ENCODE measurements around the gene VPS29.
A peak's percentile ranks its signal among the peaks of the same experiment; 100 is the strongest.
"Not testable (repeated sequence)": the region's sequence is repeated elsewhere in the genome, so short reads cannot be mapped to it uniquely, and the experiment has no call there.

VPS29 gene

DNA sequence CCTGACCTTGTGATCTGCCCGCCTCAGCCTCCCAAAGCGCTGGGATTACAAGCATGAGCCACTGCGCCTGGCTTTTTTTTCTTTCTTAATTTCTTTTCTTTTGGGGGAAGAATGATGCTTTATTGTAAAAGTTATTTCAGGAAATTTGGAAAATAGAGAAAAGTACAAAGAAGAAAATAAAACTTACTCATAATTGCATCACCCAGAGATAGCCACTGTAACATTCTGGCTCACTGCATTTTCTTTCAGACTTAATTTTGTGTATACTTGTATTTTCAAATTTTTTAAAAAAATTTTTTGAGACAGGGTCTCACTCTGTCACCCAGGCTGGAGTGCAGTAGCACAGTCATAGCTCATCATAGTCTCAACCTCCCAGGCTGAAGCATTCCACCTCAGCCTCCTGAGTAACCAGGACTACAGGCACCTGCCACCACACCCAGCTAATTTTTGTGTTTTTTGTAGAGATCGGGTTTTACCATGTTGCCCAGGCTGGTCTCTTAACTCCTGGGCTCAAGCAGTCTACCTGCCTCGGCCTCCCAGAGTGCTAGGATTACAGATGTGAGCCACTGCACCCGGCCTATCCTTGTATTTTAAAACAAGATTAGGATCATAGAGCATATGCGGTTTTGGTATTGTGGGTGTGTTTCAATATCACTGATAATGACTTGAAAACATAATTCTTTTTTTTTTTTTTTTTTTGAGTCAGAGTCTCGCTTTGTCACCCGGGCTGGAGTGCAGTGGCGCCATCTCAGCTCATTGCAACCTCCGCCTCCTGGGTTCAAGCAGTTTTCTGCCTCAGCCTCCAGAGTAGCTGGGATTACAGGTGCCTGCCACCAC, 19.2 kb upstream of the VPS29 start:
- DNase-seq = not testable (repeated sequence)

DNA sequence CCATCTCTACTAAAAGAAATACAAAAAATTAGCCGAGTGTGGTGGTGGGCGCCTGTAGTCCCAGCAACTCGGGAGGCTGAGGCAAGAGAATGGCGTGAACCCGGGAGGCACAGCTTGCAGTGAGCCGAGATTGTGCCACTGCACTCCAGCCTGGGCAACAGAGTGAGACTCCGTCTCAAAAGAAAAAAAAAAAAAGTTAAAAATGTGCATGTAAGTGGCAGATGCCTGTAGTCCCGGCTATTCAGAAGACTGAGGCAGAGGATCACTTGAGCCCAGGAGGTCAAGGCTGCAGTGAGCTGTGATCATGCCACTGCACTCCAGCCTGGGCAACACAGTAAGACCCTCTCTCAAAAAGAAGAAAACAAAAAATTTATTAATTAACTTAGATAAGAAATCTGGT, 16.1 kb upstream of the VPS29 start:
- DNase-seq = not testable (repeated sequence)

DNA sequence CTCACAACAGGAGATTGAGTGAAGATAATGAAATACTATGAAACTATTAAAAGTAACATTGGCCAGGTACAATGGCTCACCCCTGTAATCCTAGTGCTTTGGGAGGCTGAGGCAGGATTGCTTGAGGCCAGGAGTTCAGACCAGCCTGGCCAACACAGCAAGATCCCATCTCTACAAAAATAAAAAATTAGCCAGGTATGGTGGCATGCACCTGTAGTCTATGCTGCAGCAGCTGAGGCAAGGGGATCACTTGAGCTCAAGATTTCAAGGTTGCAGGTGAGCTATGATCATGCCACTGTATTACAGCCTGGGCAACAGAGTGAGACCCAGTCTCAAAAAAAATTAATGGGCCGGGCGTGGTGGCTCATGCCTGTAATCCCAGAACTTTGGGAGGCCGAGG, 15.1 kb upstream of the VPS29 start:
- no peak for DNase-seq

- no peak for DNase-seq
Measured at GRCh38 chr12:110514363-110514762, 12.5 kb upstream of the VPS29 start.

- DNase-seq = no peak
Measured at GRCh38 chr12:110513842-110514241, 11.9 kb upstream of the VPS29 start.

GRCh38 chr12:110508071-110508586, 6.2 kb upstream of the VPS29 start:
- no peak for DNase-seq

DNA sequence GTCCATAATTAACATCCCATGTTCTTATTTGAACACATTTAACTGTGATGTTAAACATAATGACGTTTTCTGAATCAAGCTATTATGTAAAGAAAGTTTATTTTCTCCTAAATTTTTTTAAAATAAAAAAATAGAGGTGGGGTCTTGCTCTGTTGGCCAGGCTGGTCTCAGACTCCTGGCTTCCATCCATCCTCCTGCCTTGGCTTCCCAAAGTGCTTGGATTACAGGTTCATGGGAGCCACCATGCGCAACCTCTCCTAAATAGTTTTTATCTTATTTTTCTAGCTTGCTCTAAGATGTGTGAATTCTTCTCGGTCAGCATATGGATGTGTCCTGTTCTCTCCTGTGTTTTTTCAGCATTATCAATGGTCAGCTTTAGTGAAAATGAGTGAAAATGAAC, 3.4 kb upstream of the VPS29 start:
- DNase-seq = no peak

DNA sequence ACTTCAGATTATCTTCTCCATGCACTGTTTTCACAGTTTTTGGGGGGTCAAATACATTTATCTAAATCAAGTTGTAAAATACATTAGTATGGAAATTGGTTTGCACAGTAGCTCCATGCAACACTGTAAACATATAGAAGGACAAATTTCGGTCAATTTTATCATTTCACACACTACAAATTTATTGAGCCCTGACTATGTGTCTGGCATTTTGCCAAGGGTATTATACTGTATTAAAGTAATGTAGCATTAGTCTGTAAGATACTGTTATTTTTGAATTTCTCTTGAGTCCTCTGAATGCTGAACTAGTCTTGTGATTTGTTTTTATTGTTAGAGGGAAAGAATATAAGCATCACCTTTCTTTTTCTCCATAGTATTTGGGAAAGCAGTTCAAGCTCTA, 1.5 kb upstream of the VPS29 start:
- DNase-seq = no peak

- DNase-seq = no peak
Measured at GRCh38 chr12:110501399-110501751, 536 bp downstream of the VPS29 start.

- no peak for DNase-seq
Measured at GRCh38 chr12:110498984-110499706, 2.8 kb downstream of the VPS29 start.

GRCh38 chr12:110475426-110475825, 26.5 kb downstream of the VPS29 start:
- no peak for DNase-seq

- peak; percentile 91 for DNase-seq
Measured at GRCh38 chr12:110468214-110469048, 33.5 kb downstream of the VPS29 start, which contains the start of the genes FAM216A and GPN3. Gene FAM216A (plus strand): TSS chr12:110468845. CDS start chr12:110468876, 31 bp downstream. Gene GPN3 (minus strand): TSS chr12:110468257. CDS start chr12:110468203, 54 bp downstream.

DNA sequence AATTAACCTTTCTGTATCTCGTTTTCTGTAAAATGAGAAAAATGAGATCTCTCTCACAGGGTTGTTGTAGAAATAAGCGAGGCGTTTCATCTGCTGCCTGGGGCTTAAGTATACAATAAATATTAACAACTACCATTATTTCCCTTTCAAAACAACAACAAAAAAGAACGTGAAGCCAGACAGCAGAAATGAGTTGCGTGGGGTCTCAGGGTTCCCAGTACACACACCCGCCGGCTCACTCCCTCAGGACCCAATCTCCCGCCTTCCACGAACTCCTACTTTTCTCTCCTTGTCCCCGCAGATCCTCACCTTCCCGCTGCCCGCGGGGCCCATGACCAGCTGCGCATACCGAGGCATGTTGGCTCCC, 34.1 kb downstream of the VPS29 start:
- DNase-seq = no peak

DNA sequence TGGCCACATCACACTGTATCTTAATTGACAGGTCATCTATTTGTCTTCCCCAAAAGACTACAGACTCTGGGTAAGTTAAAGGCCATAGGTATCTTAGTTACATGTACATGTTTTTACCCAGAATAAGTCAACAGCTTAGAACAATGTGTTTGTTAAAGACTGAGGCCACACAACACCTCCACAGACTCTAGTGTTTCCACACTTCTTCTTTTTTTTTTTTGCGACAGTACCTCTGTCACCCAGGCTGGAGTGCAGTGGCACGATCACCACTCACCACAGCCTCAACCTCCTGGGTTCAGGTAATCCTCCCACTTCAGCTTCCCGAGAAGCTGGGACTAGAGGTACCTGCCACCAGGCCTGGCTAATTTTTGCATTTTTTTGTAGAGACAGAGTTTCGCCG, 35.1 kb downstream of the VPS29 start:
- DNase-seq = no peak

DNA sequence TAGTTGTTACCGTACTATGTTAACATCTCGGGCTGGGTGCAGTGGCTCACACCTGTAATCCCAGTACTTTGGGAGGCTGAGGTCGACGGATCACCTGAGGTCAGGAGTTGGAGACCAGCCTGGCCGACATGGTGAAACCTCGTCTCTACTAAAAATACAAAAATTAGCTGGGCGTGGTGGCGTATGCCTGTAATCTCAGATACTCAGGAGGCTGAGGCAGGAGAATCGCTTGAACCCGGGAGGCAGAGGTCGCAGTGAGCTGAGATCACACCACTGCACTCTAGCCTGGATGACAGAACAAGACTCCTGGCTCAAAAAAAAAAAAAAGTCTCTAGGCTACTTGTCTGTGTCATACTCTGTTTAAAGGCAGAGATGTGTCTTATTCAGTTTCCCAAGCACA, 36.1 kb downstream of the VPS29 start:
- not testable (repeated sequence) for DNase-seq

GRCh38 chr12:110465024-110465423, 36.9 kb downstream of the VPS29 start:
- DNase-seq = no peak

DNA sequence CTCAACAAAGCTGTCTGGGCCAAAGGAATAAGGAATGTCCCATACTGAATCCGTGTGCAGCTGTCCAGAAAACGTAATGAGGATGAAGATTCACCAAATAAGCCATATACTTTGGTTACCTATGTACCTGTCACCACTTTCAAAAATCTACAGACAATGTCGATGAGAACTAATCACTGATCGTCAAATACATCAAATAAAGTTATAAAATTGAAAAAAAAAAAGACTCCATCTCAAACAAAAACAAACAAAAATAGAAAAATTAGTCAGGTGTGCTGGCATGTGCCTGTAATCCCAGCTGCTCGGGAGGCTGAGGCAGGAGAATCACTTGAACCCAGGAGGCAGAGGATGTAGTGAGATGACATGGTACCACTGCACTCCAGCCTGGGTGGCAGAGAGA, 40.7 kb downstream of the VPS29 start:
- DNase-seq = not testable (repeated sequence)

DNA sequence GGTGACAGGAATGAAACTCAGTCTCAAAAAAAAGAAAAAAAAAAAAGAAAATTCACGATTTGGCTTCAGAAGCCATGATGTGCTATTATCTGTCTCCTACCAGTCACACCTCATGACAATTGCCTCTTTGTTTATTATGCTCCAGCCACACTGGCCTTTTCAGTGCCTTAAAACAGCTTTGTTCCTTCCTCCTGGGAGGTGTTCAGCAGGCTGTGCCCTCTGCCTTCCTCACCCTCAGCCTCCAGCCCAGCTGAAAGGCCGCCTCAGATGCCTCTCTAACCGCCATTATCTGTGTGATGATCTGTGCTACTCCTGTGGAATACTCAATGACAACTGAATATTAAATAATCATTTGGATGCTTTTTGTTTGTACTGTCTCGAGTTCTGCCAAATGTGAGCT, 43.2 kb downstream of the VPS29 start:
- DNase-seq = no peak

- DNase-seq = no peak
Measured at GRCh38 chr12:110453569-110454296, 48.2 kb downstream of the VPS29 start.

GRCh38 chr12:110451263-110451662, 50.6 kb downstream of the VPS29 start:
- no peak for DNase-seq

DNA sequence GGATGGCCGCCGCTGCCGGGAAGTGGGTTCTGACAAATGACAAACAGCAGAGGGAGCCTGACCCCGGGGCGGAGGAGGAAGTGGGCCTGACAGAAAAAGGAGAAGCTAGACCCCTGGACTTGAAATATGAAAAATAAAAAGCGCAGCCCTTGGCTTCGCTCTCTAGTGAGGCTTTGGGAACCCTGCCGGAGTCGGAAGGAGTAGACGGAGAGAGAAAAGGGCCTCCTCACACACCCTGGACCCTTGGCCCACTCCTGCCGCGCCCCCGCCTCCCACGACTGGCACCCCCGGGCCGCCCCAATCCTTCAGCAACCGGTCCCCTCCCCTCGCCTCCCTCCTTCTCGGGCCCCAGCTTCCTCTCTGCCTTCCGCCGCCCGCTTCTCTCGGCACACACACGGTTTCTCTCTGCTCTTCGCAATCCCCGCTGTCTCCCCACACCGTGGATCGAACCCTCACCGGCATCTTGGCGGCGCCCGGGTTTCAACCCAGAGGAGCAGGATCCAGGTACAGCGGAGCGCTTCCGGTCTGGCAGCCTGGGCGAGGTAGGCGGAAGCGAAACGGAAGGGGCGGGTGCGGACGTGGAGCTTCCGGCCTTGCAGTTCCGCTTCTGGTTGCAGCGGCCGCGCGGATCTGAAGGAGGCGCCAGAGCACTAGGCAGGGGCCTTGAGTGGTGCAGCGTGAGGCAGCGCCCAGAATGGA, 52.0 kb downstream of the VPS29 start, which contains the start of gene ARPC3:
Gene ARPC3 (minus strand): TSS at position 539 of the 699 bp plus-strand sequence. CDS start 77 bp downstream, at position 462.
- peak; percentile 94 for DNase-seq

- no peak for DNase-seq
Measured at GRCh38 chr12:110444455-110444854, 57.5 kb downstream of the VPS29 start.

All from activated CD4-positive, CD25-positive, alpha-beta regulatory T cell treated with anti-CD3 and anti-CD28 coated beads, Interleukin-2, amount 50 U/mL, for 72 hours (primary cell).